GM10847 (cell line): ENCODE data around the gene G0S2.

ENCODE experiments used
- POLR2A ChIP-seq: IDR thresholded peaks from 2 replicates; pipeline ENCODE4 v1.6.1; 2011; ENCODE audit not compliant: insufficient read length; ENCODE audit errors: extremely low read depth

G0S2 gene

DNA sequence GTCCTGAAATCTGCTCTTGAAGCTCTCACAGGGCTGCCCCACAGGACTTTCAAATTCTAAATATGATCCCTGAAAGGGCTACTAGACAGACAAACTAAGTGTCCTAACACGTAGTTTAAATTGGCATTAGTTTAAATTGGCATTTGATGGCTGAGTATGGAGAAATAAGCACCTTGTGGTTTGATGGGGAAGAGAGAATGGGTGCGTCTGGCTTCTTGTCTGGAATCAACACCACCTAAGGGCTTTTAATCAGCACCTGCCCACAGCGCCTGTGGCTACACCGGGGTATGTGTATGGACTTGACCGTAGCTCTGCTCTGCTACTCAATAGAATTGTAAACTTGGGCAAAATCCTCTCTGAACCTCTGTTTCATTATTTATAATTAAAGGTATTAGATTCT lies 17.3 kb upstream of the G0S2 start:
- TF ChIP-seq POLR2A, result no peak

DNA sequence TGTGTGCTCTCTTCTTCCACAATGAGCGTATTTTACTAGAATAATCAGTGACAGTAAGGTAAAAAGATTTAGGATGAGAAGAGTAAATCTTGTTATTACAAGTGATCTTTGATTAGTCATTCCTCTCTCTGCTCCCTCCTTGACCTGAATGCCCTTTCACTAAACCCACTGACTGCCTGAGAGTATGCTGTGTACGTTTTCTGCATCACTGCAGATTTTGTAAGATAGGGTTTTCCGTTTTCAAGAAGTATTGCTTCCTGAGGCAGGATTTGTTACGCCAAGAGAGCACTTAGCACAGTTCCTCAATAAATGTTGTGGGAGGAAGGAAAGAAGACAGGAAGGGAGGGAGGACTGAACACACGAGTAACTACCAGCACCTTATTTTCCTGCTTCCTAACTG lies 15.3 kb upstream of the G0S2 start:
- no peak for TF ChIP-seq POLR2A

DNA sequence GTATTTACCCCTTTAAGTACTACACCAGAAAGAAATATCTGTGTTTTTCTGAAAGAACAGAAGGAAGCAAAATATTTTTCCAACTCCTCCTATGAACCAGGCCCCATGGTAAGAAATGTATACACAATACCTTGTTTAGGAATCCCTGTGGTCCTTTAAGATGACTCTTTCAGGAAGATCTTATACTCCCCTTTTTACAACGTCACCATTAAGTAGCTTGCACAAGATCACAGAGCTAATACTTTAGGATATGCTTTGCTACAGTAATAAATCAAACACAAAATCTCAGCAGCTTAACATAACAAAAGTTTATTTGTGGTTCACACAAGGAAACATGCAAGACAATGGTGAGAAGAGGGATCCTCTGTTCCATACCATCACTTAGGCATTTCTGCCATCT lies 14.1 kb upstream of the G0S2 start:
- no peak for TF ChIP-seq POLR2A

DNA sequence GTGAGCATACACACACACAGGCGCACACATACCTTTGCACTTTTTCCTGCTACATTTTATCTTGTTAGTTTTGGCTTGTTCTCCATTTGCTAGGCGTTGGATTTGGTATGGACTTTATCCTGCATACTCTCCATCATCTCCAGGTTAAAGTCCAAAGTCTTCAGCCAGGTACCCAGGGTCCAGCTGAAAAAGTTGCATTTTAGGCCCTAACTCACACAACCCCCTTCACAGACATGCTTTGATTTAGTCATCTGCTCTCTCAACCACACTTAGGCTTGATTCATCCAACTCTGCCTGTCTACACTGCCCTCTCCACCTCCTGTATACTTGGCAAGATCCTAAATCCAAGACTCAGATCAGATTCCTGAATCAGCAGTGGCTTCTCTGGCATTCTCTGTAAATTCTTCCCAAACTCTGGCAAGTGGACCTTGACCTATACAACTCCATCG lies 12.3 kb upstream of the G0S2 start:
- TF ChIP-seq POLR2A, result no peak

GRCh38 chr1:209667103-209667502 lies 8.1 kb upstream of the G0S2 start:
- no peak for TF ChIP-seq POLR2A

- TF ChIP-seq POLR2A, result no peak
These were observed 7.5 kb upstream of the G0S2 start for GRCh38 chr1:209667708-209668107.

DNA sequence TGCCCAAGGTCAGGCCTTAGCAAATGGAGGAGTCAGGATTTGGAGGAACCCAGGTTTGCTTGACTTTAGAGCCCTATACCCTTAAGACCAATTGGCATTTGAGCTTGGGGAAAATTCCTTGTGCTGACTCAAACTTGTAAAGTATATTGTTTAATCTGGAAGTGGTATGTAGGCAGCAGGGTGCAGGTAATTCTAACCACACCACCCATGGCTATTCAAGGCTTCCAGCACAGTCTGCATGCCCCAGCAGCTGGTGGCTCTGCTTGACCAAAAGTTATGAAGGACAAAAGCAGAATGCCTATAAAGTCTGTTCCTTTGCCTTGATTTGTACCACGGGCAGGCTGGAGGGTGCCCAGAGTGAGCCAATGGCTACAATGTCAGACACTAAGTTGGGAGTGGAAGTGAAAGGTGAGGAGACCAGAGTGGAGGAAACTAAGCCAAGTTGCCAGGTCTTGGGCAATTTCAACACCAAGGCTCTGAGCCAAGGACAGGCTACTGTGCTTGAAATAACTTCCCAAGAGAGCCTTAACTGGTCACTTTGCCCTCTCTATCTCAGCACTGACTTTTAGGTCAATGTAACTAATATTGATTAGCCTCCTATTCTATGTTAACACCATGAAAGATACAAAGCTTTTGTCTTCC lies 4.7 kb upstream of the G0S2 start:
- no peak for TF ChIP-seq POLR2A

- TF ChIP-seq POLR2A, result no peak
These were observed 2.2 kb upstream of the G0S2 start for GRCh38 chr1:209672705-209673630.

GRCh38 chr1:209673631-209674417 lies 1.4 kb upstream of the G0S2 start:
- no peak for TF ChIP-seq POLR2A

DNA sequence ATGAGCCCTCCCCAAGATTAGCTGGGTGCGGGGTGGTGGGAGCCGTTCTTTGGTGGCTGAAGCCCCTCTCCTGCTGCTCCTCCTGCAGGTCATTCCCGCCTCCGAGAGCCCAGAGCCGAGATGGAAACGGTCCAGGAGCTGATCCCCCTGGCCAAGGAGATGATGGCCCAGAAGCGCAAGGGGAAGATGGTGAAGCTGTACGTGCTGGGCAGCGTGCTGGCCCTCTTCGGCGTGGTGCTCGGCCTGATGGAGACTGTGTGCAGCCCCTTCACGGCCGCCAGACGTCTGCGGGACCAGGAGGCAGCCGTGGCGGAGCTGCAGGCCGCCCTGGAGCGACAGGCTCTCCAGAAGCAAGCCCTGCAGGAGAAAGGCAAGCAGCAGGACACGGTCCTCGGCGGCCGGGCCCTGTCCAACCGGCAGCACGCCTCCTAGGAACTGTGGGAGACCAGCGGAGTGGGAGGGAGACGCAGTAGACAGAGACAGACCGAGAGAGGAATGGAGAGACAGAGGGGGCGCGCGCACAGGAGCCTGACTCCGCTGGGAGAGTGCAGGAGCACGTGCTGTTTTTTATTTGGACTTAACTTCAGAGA lies 448 bp downstream of the G0S2 start:
- no peak for TF ChIP-seq POLR2A

DNA sequence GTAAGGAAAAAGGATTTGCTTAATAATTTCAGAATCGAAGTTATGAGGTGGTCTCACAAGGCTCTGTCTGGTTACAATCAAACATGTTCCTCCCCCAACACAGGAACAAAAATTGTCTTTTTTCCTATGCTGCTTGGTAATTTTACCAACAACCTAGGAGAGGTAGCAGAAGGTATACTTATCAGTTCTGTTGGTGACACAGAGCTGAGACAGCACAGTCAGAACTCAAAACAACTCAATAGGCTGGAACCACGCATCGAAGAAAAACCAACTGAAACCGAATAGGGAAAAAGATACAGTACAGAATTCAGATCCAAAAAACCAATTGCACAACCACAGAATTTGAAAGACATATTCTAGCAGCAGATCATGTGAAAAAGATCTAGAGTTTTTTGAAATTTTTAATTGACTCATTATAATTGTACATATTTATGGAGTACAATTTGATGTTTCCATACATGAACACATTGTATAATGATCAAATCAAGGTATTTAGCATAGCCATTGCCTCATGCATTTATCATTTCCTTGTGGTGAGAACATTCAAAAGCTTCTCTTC lies 3.8 kb downstream of the G0S2 start:
- TF ChIP-seq POLR2A, result no peak

DNA sequence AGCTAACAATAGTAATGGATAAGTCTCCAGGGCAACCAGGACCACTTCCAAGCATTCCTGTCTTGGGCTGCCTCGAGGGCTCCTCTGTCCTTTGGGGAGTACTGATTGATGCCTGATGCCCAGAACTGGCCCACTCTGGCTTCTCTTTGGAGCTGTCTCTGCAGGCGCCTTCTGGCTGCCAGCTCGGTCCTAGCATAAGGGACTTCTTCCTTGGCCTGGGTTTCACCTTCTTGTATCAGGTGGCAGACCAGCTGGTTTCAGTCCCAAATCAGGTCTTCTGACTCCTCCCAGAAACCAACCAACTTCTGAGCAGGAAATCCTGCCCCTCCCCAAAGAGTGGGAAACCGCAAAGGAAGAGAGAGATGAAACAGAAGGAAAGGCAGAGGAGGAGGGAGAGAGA lies 10.6 kb downstream of the G0S2 start:
- TF ChIP-seq POLR2A, result no peak

- TF ChIP-seq POLR2A, result no peak
These were observed 11.1 kb downstream of the G0S2 start for GRCh38 chr1:209686322-209686721.

DNA sequence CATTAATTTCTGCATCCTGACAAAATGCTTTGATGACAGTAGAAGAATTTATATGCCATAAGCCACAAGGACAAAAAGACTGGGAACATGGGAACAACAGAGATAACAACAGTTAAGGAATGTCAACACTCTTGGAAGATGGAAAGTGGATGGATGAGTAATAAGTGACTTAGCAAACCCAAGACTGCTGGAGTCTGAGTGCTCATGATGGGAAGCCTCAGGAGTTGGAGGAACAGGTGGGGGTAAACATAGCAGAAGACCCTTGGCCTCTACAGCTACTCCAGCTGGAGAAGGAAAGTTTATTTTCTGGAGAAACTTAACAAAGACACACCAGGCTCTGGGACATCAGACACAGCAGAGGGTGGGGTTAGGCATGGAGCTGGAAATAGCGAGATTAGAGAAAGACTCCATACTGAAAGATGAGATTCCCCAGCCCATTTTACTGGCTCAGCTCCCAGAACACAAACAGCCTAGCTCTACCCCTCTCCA lies 13.6 kb downstream of the G0S2 start:
- no peak for TF ChIP-seq POLR2A

GRCh38 chr1:209689477-209689876 lies 14.3 kb downstream of the G0S2 start:
- TF ChIP-seq POLR2A, result no peak
